ENCODE data around the gene DLX1. TPM values are rescaled to one million over a fixed set of nuclear protein-coding genes. Genes with fewer than 3 reads are reported as not detected.
"Not testable (repeated sequence)": the region's sequence is repeated elsewhere in the genome, so short reads cannot be mapped to it uniquely, and the experiment has no call there.

Gene DLX1
- polyA plus RNA-seq, 1 donor from 2014 or later, result not detected

GRCh38 chr2:172103471-172104272 is 18.4 kb downstream of the DLX1 start:
- Mint-ChIP-seq H3K4me1 (peaks cover 14 to 28% (median 21%) of the 10 kb centered on the region in 3 donors), H3K27me3 (peaks cover 62% of the 10 kb centered on the region), H3K36me3 (peaks cover 1% of the 10 kb centered on the region), H3K27ac (peak overlapping the region; percentile 91 to 92 (median 92)), H3K4me3 (peak overlapping the region; percentile 73 to 97 (median 90)), H3K9me3 (peaks cover 0 to 8% (median 4%) of the 10 kb centered on the region in 3 donors)

GRCh38 chr2:172105471-172106107 is 20.3 kb downstream of the DLX1 start:
- Mint-ChIP-seq H3K4me3 (peak overlapping the region; percentile 5 to 73 (median 40)), H3K9me3 (peaks cover 0 to 7% (median 4%) of the 10 kb centered on the region in 3 donors), H3K27ac (peak overlapping the region in 1 of 3 donors; percentile 91), H3K27me3 (peaks cover 68% of the 10 kb centered on the region), H3K36me3 (peaks cover 1% of the 10 kb centered on the region), H3K4me1 (peaks cover 17 to 33% (median 20%) of the 10 kb centered on the region in 3 donors)

- H3K9me3 Mint-ChIP-seq, result peaks cover 0 to 7% (median 4%) of the 10 kb centered on the region in 3 donors
- peak overlapping the region; percentile 59 to 91 (median 76) for H3K27ac Mint-ChIP-seq
- peaks cover 17 to 33% (median 17%) of the 10 kb centered on the region in 3 donors for H3K4me1 Mint-ChIP-seq
- peaks cover 1% of the 10 kb centered on the region for H3K36me3 Mint-ChIP-seq
- peaks cover 64% of the 10 kb centered on the region for H3K27me3 Mint-ChIP-seq
- peak overlapping the region in 3 of 4 donors; percentile 51 to 73 (median 63) for H3K4me3 Mint-ChIP-seq
Measured at GRCh38 chr2:172106108-172106961, 21.0 kb downstream of the DLX1 start.

- H3K27ac Mint-ChIP-seq, result peak overlapping the region; percentile 62 to 80 (median 69)
- peaks cover 1% of the 10 kb centered on the region for H3K36me3 Mint-ChIP-seq
- H3K27me3 Mint-ChIP-seq, result peaks cover 53% of the 10 kb centered on the region
- peak overlapping the region in 3 of 4 donors; percentile 15 to 72 (median 30) for H3K4me3 Mint-ChIP-seq
- peaks cover 0 to 7% (median 4%) of the 10 kb centered on the region in 3 donors for H3K9me3 Mint-ChIP-seq
- H3K4me1 Mint-ChIP-seq, result peaks cover 10 to 25% (median 10%) of the 10 kb centered on the region in 3 donors
Measured at GRCh38 chr2:172107690-172108586, 22.6 kb downstream of the DLX1 start.

GRCh38 chr2:172108587-172108930 is 23.3 kb downstream of the DLX1 start:
- Mint-ChIP-seq H3K36me3 (peaks cover 1% of the 10 kb centered on the region), H3K4me3 (peak overlapping the region in 1 of 4 donors; percentile 15), H3K9me3 (peaks cover 0 to 7% (median 4%) of the 10 kb centered on the region in 3 donors), H3K27ac (peak overlapping the region; percentile 62 to 80 (median 69)), H3K27me3 (peaks cover 47% of the 10 kb centered on the region), H3K4me1 (peaks cover 5 to 19% (median 6%) of the 10 kb centered on the region in 3 donors)

GRCh38 chr2:172109256-172109987 is 24.1 kb downstream of the DLX1 start:
- Mint-ChIP-seq H3K9me3 (peaks cover 0 to 4% (median 0%) of the 10 kb centered on the region in 3 donors), H3K27me3 (peaks cover 44% of the 10 kb centered on the region), H3K4me1 (peaks cover 3 to 11% (median 6%) of the 10 kb centered on the region in 3 donors), H3K36me3 (peaks cover 1% of the 10 kb centered on the region), H3K27ac (peak overlapping the region in 2 of 3 donors; percentile 43 to 62), H3K4me3 (no peak overlapping the region)

- Mint-ChIP-seq H3K4me1 (peaks cover 3 to 11% (median 6%) of the 10 kb centered on the region in 3 donors), H3K4me3 (no peak overlapping the region), H3K36me3 (peaks cover 1% of the 10 kb centered on the region), H3K27ac (peak overlapping the region in 1 of 3 donors; percentile 62), H3K27me3 (peaks cover 48% of the 10 kb centered on the region), H3K9me3 (peaks cover 0 to 3% (median 0%) of the 10 kb centered on the region in 3 donors)
Measured at GRCh38 chr2:172109988-172110811, 24.9 kb downstream of the DLX1 start.

- H3K4me3 Mint-ChIP-seq, result no peak overlapping the region
- H3K27me3 Mint-ChIP-seq, result peaks cover 24% of the 10 kb centered on the region
- H3K36me3 Mint-ChIP-seq, result no peaks in the 10 kb centered on the region
- no peaks in the 10 kb centered on the region for H3K9me3 Mint-ChIP-seq
- H3K27ac Mint-ChIP-seq, result no peak overlapping the region
- H3K4me1 Mint-ChIP-seq, result peaks cover 0 to 6% (median 4%) of the 10 kb centered on the region in 3 donors
Measured at GRCh38 chr2:172113617-172114016, 28.3 kb downstream of the DLX1 start.

- H3K27me3 Mint-ChIP-seq, result peaks cover 24% of the 10 kb centered on the region
- H3K4me3 Mint-ChIP-seq, H3K36me3 Mint-ChIP-seq, H3K4me1 Mint-ChIP-seq, H3K9me3 Mint-ChIP-seq, H3K27ac Mint-ChIP-seq: not testable (repeated sequence)
Measured at GRCh38 chr2:172114176-172114575, 28.9 kb downstream of the DLX1 start.

GRCh38 chr2:172114579-172114978 is 29.3 kb downstream of the DLX1 start:
- peak overlapping the region in 1 of 3 donors; percentile 2 for H3K27ac Mint-ChIP-seq
- H3K36me3 Mint-ChIP-seq, result no peaks in the 10 kb centered on the region
- peaks cover 0 to 5% (median 3%) of the 10 kb centered on the region in 3 donors for H3K4me1 Mint-ChIP-seq
- H3K9me3 Mint-ChIP-seq, result no peaks in the 10 kb centered on the region
- H3K27me3 Mint-ChIP-seq, result peaks cover 20% of the 10 kb centered on the region
- no peak overlapping the region for H3K4me3 Mint-ChIP-seq

GRCh38 chr2:172116107-172116506 is 30.8 kb downstream of the DLX1 start:
- Mint-ChIP-seq H3K27me3 (peaks cover 15% of the 10 kb centered on the region), H3K9me3 (no peaks in the 10 kb centered on the region), H3K4me1 (no peaks in the 10 kb centered on the region), H3K36me3 (no peaks in the 10 kb centered on the region), H3K4me3 (no peak overlapping the region), H3K27ac (no peak overlapping the region)

- no peak overlapping the region for H3K27ac Mint-ChIP-seq
- no peaks in the 10 kb centered on the region for H3K4me1 Mint-ChIP-seq
- peaks cover 14% of the 10 kb centered on the region for H3K27me3 Mint-ChIP-seq
- H3K9me3 Mint-ChIP-seq, result no peaks in the 10 kb centered on the region
- H3K4me3 Mint-ChIP-seq, result no peak overlapping the region
- no peaks in the 10 kb centered on the region for H3K36me3 Mint-ChIP-seq
Measured at GRCh38 chr2:172119089-172119488, 33.8 kb downstream of the DLX1 start.

- Mint-ChIP-seq H3K27ac (no peak overlapping the region), H3K4me3 (no peak overlapping the region), H3K9me3 (no peaks in the 10 kb centered on the region), H3K36me3 (no peaks in the 10 kb centered on the region), H3K4me1 (no peaks in the 10 kb centered on the region), H3K27me3 (peaks cover 5% of the 10 kb centered on the region)
Measured at GRCh38 chr2:172120118-172120517, 34.8 kb downstream of the DLX1 start.
